ENCODE results near the gene NDFIP1. TPM values are rescaled to one million over a fixed set of nuclear protein-coding genes. Genes with fewer than 3 reads are reported as not detected.
"Not testable (repeated sequence)": the region's sequence is repeated elsewhere in the genome, so short reads cannot be mapped to it uniquely, and the experiment has no call there.

The NDFIP1 gene
- polyA plus RNA-seq, 3 donors = 36.8 to 50.8 (median 38.6) TPM

DNA sequence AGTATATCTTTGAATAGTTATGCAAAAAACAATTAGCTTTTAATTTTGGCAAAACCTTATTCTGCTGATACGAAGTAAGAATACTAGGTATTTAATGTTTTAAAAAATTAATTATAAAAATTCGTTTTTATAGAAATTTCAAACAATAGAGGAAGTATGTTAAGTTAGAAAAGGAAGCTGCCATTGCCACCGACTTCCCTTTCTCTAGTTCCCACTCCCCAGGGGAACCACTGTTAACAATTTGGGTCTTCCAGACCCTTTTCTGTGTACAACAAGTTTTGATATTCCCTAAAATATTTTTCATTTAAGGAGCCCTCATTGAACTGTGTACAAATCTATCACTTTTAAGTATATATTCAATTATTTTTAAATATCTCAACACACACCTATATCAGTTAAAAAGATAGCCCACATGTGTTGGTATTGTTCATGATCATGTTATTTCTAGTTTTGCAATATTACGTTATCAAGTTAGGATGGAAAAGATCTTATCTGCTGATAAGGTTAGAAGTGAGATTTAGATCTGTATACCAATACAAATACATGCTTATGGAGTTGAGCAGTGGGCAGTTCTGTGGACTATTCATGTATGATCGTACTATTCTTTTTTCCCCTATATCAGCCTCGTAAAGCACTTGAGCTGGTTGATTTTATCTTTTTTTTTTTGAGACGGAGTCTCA is 25.9 kb downstream of the NDFIP1 start:
- H3K27ac ChIP-seq (ENCODE audit: low read depth, low read length) = no peak overlapping the region
- 57 to 73% (median 58%) methylated on average over 7 of the region's 7 CpGs for WGBS, 3 donors

DNA sequence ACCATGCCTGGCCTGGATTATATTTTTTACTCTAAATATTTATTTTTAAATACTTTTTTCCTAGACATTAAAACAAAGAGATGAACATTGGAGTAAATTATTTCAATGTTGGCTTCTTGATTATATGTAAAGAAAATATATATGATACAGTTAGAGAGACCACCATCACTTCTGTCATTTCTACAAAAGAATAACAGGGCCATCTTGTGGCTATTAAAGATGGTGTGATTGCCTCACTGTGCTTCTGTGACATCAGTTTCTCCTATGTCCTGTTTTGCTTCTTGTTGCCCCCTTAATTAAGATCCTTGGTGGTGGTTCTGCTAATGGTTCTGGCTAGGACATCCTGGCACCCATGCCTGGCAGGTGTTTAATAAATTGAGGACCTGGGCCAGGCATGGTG is 32.9 kb downstream of the NDFIP1 start:
- no peak overlapping the region for H3K27ac ChIP-seq (ENCODE audit: low read depth, low read length)

DNA sequence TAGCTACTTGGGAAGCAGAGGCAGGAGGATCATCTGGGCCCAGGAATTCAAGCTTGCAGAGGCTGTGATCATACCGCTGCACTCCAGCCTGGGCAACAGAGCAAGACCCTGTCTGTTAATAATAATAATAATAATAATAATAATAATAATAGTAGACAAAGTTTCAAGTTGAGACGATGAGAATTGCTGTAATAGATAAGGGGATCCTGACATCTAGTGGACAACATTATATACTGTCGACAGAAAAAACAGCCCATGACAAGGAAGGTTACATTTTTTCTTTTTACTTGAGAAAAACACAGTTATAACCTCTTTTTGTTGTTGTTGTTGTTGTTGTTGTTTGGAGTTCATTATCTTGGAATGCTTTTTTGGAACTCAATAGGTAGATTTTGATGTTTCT is 35.3 kb downstream of the NDFIP1 start:
- 38 to 42% (median 42%) methylated on average over 3 of the region's 3 CpGs for WGBS, 3 donors
- H3K27ac ChIP-seq (ENCODE audit: low read depth, low read length) = no peak overlapping the region

DNA sequence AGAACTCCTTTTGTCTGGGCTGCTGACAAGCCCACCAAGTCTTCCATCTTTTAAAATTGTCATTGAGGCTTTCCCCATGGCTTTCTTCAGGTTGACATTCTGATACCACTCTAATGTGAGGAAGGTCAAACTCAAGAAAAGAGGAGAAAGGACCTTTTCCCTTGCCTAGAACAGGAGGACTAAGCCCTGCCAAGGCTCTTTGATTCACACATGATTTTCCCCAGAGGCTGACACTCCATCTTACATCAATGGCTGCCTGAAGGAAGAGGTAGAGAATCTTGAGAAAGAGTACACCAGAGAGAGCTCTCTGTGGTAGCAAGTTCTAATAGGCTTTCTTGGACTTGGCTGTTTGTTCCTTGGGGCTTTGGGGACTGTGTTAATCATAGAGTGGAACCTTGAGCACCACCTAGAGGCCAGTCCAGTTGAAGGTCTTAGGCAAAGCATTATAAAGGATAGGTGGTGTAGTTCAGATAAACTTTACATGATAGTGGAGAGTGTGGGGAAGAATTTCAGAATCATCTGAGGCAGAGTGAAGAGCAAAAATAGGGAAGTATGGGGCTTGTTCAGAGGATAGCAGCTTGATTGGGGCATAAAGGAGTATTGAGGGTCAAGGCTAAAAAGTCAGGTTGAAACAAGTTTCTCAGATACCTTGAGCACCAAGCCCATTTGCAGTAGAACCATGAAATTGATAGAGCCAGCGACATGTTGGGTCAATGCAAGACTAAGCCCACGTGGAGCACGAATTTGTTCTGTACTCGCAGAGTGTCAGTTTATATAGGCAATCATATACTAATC is 36.7 kb downstream of the NDFIP1 start:
- H3K27ac ChIP-seq (ENCODE audit: low read depth, low read length) = no peak overlapping the region
- 82 to 88% (median 86%) methylated on average over 4 of the region's 4 CpGs for WGBS, 3 donors

DNA sequence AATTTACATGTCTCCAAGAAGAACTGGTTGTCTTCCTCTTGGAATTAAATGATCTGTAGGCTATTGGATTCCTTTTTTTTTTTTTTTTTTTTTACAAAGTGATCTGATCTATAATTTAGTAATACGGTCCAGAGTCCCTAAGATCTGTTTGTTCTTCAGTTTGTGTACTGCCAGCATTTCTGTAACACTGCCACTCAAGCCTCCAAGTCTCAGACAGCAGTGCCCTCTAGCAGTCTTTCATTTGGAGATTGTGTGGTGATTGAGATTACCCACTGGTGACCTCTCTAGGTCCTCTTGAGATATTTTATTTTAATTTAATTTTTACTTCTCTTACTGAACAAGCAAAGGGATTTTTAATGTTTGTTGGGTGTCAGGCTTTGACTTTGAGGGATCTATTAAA is 40.8 kb downstream of the NDFIP1 start:
- WGBS, 3 donors = 59 to 96% (median 96%) methylated on average over 1 of the region's 1 CpG
- no peak overlapping the region for H3K27ac ChIP-seq (ENCODE audit: low read depth, low read length)

DNA sequence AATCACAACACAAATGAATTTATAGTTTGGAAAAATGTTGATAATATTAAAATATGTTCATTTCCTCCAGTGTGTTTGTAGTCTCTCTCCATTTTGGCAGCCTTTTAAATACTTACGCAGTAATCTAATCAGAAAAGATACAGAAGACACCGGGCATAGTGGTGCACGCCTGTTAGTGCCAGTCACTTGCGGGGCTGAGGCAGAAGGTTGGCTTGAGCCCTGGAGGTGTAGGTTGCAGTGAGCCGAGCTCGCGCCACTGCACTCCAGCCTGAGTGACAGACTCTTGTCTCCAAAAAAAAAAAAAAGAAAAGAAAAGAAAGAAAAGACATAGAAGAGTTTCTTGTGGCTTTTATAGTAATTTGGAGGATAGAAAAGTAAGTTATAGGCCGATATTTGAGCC is 41.9 kb downstream of the NDFIP1 start:
- no peak overlapping the region for H3K27ac ChIP-seq (ENCODE audit: low read depth, low read length)

DNA sequence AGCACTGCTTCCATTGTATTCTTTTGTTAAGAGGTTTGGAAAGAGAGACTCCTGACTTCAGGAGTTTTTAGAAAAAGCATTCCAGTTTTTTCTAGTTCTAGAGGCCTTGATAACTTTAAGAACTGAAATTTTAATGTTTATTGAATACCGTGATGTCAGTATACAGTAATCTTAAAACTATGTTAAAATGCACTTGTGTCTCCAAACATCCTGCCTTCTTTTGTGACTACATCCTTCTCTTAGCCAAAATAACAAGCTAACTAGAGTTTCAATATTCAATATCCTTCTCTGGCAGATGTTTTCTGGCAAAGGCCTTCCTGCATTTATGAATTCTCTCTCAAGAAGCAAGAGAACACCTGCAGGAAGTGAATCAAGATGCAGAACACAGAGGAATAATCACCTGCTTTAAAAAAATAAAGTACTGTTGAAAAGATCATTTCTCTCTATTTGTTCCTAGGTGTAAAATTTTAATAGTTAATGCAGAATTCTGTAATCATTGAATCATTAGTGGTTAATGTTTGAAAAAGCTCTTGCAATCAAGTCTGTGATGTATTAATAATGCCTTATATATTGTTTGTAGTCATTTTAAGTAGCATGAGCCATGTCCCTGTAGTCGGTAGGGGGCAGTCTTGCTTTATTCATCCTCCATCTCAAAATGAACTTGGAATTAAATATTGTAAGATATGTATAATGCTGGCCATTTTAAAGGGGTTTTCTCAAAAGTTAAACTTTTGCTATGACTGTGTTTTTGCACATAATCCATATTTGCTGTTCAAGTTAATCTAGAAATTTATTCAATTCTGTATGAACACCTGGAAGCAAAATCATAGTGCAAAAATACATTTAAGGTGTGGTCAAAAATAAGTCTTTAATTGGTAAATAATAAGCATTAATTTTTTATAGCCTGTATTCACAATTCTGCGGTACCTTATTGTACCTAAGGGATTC is 43.1 kb downstream of the NDFIP1 start:
- 48 to 57% (median 51%) methylated on average over 3 of the region's 3 CpGs for WGBS, 3 donors
- H3K27ac ChIP-seq (ENCODE audit: low read depth, low read length) = no peak overlapping the region

More for the DNA sequence above, 41.9 kb downstream of the NDFIP1 start:
- WGBS, 3 donors = 75 to 89% (median 85%) methylated on average over 8 of the region's 8 CpGs

DNA sequence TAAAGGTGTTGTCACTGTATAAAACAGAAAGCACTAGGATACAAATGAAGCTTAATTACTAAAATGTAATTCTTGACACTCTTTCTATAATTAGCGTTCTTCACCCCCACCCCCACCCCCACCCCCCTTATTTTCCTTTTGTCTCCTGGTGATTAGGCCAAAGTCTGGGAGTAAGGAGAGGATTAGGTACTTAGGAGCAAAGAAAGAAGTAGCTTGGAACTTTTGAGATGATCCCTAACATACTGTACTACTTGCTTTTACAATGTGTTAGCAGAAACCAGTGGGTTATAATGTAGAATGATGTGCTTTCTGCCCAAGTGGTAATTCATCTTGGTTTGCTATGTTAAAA is 43.8 kb downstream of the NDFIP1 start:
- whole genome bisulfite sequencing, 3 donors = 76 to 91% (median 91%) methylated on average over 1 of the region's 1 CpG

DNA sequence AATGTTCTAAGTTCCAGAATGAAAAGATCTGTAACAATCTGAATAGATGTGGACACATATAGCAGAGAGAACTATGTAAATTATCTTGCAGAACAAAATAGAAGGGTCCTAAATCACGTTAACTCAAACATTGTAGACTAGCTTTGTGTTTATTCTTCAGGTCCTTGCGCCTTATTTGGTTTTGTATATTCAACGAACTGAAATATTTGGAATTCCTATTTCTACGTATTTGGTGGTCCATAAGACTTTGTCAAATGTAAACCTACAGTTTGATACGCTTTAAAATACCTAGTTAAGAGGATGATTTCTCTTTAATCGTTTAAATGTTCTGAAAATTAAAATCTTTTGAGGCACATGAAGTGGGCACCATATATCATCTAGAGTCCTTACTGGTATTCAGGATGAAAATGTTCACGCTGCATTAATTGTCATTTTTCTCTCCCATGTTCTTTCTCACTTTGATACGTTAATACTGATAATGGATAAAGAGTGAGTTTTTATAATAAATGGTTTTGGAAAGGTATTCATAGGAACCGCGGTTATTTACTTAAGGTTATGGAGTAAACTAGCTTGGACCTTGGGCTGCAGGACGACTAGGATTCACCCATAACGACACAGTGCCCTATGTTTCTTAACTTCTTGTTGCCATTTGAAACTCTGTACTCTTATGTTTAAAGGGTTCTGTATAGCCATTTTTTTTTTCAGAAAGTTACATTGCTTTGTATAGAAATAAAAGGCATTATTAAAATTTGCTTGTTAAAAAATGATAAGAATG is 45.3 kb downstream of the NDFIP1 start:
- no peak overlapping the region for H3K27ac ChIP-seq (ENCODE audit: low read depth, low read length)
- 83 to 90% (median 85%) methylated on average over 12 of the region's 12 CpGs for WGBS, 3 donors

More for the DNA sequence above, 43.8 kb downstream of the NDFIP1 start:
- H3K27ac ChIP-seq (ENCODE audit: low read depth, low read length) = no peak overlapping the region

DNA sequence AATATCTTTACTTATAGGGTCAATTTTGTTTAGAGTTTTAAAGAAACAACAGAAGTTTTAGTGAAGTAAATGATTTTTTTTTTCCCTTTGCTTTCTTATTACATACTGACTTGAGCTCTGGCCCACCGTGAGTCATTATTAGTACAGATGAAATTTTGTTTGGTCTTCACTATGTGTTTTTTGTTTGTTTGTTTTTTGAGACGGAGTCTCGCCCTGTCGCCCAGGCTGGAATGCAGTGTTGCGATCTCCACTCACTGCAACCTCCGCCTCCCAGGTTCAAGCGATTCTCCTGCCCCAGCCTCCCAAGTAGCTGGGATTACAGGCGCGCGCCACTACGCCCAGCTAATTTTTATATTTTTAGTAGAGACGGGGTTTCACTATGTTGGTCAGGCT is 45.9 kb downstream of the NDFIP1 start:
- WGBS, 3 donors = 95 to 100% (median 98%) methylated on average over 12 of the region's 12 CpGs

DNA sequence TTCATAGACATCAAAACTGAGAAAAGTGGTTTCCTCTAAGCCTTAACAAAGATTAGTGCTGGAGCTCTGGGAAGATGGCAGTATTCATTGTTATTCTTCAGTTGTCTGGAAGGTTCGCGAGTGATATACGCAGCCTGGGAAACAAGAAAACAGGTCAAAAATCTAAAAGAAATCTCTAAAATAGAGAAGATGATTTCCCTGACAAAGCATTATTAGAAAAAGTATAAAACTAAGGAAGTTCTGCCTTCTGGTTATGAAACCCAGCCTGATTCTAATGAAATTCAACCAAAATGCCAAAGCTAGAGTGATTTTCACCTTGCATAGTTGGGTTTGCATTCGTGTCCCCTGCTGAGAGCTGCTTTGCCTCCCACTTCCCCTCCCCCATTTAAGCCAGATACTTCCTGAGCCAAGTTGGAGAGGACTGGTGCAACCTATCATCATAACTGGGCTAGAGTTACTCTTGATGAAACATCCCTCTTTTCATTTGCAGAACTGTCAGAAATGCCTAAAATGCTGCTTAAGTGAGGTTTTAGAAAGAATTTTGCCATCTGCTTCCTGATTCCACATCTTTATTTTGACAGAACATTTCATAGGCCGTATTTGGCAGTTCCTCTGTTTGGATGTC is 48.4 kb downstream of the NDFIP1 start:
- no peak overlapping the region for H3K27ac ChIP-seq (ENCODE audit: low read depth, low read length)
- WGBS, 3 donors = 63 to 78% (median 71%) methylated on average over 5 of the region's 5 CpGs

More for the DNA sequence above, 45.9 kb downstream of the NDFIP1 start:
- not testable (repeated sequence) for H3K27ac ChIP-seq (ENCODE audit: low read depth, low read length)

DNA sequence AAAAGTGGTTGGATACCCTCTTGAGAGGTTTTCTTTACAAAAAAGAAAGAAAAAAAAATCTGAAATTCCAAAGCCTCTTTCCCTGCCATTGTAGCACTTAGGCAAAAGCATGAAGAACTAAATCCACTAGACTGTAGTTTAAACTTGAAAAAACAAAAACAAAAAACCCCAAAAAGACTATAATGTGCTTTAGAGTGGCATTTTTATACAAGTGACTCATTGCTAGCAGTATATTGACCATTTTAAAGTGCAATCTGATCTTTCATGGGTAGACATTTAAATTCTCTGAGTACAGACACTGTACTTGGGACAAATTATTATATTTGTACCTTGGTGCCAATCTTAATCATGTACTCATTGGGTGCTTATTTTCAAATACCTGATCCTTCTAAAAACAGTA is 50.8 kb downstream of the NDFIP1 start:
- H3K27ac ChIP-seq (ENCODE audit: low read depth, low read length) = no peak overlapping the region

DNA sequence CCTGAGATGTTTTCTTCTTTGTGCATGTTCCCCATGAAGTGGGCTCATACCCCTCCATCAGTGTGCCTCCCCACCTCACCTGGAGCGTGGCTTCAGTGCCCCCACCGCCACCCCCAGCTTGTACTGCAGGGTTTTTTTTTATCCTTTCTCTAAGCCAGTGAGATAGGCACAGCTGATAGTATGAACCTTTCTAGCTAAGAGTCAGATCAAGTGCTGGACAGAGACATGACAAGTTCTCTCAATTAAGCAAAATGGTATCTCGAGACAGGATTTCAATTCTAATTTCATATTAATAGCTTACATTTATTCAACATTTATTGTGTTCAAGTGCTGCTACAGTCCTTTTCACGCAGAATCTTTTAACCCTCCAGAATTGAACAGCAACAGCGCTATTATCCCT is 55.7 kb downstream of the NDFIP1 start:
- no peak overlapping the region for H3K27ac ChIP-seq (ENCODE audit: low read depth, low read length)
- WGBS, 3 donors = 89 to 94% (median 90%) methylated on average over 5 of the region's 5 CpGs

DNA sequence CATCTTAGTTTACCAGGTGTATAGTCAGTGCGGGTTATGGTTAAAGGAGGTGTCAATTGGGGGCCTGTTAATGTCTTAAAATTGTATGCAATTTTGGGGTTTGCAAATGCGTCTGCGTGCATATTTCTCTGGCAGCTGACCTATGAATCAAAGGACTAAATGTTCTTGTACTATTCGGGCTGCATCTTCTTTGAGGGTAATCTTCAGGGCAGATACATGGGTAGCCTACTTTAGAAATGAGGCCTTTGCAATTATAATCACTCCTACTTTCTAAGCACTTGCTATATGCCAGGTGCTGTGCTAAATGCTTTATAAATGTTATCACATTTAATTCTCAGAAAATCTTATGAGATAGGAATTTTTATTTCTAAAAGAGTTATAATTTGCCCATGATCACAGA is 58.2 kb downstream of the NDFIP1 start:
- H3K27ac ChIP-seq (ENCODE audit: low read depth, low read length) = no peak overlapping the region
- WGBS, 3 donors = 89 to 95% (median 92%) methylated on average over 4 of the region's 4 CpGs

DNA sequence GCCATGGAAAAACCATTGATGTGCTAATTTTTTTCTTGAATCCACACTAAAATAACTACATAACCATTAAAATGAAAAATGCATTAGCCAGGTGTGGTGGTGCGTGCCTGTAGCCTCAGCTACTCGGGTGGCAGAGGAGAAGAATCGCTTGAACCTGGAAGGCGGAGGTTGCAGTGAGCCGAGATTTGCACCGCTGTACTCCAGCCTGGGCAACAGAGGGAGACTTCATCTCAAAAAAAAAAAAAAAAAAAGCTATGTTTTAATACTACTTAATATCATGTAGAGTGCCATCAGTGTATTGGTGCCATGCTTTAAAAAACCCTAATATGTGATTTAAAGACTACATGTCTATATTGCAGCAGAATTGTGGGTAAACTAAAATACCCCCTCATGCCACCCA is 58.9 kb downstream of the NDFIP1 start:
- WGBS, 3 donors = 96 to 97% (median 97%) methylated on average over 6 of the region's 6 CpGs
- no peak overlapping the region for H3K27ac ChIP-seq (ENCODE audit: low read depth, low read length)

DNA sequence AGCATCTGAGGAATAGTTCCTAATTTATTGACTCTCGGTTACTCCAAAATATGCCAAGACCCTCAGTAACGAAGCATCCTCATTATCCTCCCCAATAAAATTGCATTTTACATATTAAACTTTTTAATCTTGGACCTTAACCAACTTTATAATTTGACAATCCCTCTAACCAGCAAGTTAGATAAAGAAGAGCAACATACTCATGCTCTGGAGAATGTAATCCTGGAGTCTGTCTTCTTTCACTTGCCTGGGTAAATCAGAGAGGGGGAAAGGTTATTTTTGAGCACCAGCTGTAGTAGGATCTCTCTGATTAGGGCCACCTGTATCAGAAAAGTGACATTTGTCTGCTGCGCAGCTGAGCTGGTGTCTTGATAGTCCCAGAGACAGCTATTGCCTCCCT is 59.8 kb downstream of the NDFIP1 start:
- WGBS, 3 donors = 90 to 97% (median 92%) methylated on average over 3 of the region's 3 CpGs
- H3K27ac ChIP-seq (ENCODE audit: low read depth, low read length) = no peak overlapping the region

DNA sequence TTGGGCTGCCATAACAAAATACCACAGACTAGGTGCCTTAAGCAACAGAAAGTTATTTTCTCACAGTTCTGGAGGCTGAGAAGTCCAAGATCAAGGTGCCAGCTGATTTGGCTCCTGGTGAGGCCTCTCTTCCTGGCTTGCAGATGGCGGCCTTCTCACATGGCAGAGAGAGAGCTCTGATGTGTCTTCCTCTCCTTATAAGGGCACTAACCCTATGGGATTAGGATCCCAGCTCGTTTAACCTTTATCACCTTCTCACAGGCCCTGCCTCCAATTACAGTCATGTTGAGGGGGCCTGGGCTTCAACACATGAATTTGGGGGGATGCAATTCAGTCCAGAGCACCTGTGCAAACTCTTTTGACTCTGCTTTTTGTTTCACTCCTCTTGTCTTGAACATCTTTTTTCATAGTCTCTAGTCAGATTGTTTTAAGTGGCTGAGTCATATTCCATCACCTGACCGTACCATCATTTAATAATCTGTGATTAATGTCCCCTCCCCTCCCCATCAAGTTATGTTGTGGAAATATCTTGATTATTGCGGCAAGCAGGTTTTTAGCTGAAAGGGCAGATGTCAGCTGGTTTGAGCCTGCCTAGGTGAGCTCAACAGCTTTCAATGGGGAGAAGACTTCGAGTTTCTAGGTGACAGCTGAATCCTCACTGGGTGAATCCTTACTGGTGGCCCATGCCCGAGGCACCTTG is 61.8 kb downstream of the NDFIP1 start:
- WGBS, 3 donors = 86 to 90% (median 88%) methylated on average over 6 of the region's 6 CpGs

More for the DNA sequence above, 61.8 kb downstream of the NDFIP1 start:
- no peak overlapping the region for H3K27ac ChIP-seq (ENCODE audit: low read depth, low read length)
